HG02840 (cell line): Measurements from ENCODE around the gene PRIM2.
A peak's percentile ranks its signal among the peaks of the same experiment; 100 is the strongest.
"Not testable (repeated sequence)": the region's sequence is repeated elsewhere in the genome, so short reads cannot be mapped to it uniquely, and the experiment has no call there.

Source experiments
- ATAC-seq: cut with Tn5 transposase; IDR thresholded peaks from one replicate; pipeline ENCODE4 v1.9.1; 2021; ENCODE audit warnings: mild to moderate bottlenecking, moderate library complexity, moderate number of reproducible peaks; ENCODE audit not compliant: unreplicated experiment, low FRiP score

PRIM2 gene, protein sequence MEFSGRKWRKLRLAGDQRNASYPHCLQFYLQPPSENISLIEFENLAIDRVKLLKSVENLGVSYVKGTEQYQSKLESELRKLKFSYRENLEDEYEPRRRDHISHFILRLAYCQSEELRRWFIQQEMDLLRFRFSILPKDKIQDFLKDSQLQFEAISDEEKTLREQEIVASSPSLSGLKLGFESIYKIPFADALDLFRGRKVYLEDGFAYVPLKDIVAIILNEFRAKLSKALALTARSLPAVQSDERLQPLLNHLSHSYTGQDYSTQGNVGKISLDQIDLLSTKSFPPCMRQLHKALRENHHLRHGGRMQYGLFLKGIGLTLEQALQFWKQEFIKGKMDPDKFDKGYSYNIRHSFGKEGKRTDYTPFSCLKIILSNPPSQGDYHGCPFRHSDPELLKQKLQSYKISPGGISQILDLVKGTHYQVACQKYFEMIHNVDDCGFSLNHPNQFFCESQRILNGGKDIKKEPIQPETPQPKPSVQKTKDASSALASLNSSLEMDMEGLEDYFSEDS

DNA sequence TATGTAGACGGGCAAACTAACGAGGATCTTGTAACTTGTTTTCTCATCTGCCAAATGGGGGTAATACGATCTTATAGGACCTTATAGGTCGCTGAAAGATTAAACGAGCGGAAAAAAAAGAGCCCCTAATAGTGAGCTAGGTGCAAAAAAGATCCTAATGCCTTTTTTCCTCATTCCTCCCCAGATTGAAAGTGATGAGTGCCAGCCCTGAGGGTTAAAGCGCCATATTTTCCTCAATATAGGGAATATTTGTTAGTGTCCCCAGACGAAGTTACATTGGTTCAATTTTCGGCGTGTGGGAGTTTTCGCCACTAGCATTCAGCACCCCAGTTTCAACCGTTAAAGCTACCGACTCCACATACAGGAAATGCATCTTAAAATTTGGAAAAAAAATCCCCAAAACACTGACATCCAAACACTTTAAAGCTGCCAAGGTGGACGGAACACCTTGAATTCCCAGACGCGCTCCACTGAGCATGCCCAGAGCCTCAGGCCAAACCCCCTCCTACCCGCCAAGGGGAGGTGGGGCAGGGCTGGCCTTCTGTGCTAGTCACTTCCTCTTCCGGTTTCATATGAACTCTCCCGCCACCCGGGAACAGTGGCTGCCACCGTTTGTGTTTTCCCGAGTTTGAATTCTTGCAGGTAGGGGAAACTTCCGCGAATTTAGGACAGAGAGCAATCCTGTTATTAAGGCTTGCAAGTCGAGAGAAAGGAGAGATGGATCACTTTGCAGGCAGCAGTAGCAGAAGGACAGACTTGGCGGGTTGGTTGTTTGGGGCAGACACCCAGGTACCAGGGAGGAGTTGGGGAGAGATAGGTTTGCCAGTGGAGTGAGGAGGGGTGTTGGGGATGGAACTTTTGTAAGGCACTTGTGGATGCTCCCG, at the start of gene PRIM2:
TSS of gene PRIM2 (plus strand) at position 571 of the 884 bp plus-strand sequence. CDS start 816 bp downstream, outside the sequence.
- ATAC-seq, result peak; percentile 88

DNA sequence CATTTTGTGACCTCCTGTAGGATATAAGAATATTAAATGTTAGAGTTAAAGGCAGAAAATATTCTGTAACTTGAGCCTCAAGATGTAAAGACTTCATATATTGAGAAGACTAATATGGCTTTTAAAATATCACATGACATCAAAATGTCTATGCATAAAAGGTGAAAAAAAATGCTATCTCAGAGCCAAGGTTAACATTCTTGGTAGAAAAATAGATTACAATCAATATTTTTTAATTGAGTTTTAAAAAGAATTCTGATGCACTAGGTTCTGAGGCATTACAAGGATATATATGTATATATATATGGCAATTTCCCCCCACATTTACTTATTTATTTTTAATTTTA, 49.2 kb upstream of the PRIM2 start:
- ATAC-seq, result no peak

DNA sequence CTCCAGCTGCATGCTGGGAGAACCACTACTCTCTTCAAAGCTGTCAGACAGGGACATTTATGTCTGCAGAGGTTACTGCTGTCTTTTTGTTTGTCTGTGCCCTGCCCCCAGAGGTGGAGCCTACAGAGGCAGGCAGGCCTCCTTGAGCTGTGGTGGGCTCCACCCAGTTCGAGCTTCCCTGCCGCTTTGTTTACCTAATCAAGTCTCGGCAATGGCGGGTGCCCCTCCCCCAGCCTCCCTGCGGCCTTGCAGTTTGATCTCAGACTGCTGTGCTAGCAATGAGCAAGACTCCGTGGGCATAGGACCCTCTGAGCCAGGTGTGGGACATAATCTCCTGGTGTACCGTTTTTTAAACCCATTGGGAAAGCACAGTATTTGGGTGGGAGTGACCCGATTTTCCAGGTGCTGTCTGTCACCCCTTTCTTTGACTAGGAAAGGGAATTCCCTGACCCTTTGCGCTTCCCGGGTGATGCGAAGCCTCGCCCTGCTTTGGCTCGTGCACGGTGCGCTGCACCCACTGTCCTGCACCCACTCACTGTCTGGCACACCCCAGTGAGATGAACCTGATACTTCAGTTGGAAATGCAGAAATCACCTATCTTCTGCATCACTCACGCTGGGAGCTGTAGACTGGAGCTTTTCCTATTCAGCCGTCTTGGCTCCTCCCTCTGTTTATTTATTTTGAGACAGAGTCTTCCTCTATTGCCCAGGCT, 43.2 kb upstream of the PRIM2 start:
- ATAC-seq, result not testable (repeated sequence)

DNA sequence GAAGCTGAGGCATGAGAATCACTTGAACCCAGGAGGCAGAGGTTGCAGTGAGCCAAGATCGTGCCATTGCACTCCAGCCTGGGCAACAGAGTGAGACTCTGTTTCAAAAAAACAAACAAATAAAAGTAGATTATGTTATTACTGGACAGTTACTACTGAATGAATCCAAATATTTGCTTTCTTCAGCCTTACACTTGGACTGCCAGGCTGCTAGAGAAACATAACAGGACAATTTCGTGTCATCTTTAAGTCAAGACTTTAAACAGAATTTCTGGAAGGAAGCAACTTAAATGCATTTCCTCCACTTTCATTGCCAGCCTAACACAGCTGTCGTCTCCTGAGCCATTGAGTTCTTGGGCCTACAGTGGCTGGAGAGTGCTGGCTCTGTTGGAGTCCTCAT, 42.0 kb upstream of the PRIM2 start:
- ATAC-seq, result no peak

DNA sequence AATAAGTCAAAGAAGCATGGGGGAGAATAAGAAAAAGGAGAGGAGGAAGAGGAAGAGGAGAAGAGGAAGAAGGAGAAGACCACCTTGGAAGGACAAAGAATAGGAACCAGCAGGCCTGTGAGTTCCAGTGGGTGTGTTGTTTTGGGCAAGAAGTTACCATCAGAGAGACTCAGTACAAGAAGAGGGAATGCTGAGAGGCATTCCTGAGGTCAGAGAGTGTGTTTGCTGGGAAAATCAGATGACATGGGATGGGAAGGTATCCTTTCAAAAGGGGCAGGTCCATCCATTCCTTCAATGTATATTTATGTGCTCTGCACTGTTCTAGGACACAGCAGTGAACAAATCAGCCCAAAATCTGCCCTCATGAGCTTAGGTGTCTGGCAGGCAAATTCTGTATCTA, 40.5 kb upstream of the PRIM2 start:
- no peak for ATAC-seq

DNA sequence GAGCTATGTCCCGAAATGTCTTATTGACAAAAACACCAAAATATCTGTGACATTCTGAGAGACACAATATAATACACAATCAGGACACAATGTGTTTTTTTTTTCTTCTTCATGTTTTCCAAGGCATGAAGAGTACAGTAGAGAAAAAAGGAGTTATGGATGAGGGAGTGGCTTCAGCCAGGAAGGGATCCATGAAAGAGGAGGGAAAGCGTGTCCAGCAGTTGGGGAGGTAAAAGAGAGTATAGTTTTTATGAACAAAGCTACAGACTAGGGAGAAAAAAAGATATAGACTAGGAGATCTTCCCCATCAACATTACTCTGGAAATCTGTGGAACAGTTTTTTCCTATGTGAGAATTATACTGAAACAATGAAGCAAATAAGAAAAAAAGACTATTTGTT, 38.9 kb upstream of the PRIM2 start:
- ATAC-seq, result no peak

DNA sequence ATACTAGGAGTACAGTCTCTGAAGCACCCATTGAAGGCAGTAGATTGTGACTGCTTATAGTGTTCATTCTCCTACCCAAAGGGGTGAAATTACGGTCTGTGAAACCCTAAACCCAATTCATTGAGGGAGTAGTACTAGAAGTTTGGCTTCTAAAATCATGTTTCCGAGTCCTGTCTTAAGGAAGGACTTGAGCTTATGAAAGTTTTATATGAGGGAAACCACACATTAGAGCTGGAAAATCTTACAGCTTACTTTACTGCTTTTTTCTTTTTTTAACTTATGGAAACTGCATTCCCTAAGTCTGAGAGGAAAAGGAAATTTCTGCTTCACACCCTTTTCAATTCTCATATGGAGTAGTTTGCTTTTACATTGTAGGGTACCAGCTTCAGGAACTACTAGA, 38.4 kb upstream of the PRIM2 start:
- no peak for ATAC-seq

DNA sequence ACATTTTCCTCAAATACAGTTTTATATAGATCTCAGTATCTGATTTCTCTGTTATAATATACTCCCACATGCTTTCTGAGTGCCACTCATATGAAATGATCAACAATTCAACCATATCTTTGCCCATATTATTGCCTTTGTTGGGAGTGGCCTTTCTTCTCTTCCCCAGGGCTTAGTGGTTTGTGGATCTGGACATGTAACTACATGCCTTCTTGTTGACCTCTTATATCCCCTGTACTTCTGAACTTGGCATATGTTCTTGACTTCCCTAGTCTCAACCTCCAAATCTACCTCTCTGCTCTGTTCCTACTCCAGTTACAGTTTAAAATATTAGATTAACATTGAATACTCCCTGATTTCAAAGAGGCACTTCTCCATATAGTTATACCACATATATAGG, 34.3 kb upstream of the PRIM2 start:
- no peak for ATAC-seq

DNA sequence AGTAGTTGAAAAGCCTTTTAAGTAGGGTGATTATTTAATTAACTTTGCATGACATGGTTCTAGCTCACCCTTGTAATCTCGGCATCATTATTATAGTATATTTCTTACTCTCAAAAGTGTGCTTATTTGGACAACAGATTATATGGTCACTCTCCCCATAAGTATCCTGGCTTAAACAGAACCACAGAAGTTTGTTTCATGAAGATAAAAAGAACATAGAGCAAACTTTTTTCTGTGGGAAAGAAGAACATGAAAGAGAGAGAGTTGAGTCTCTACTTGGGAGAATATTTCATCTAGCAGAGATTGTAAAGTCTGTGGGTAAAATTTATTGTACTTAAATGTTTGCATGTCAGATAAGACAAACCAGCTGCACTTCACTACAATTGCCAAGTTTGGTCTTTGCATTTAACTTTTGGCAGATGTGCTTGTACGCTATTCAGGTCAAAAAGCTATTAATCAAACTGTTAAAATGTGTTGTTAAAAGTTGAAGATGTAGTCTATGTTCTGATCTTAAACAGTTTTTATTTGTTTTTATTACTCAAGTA, 33.4 kb upstream of the PRIM2 start:
- no peak for ATAC-seq

DNA sequence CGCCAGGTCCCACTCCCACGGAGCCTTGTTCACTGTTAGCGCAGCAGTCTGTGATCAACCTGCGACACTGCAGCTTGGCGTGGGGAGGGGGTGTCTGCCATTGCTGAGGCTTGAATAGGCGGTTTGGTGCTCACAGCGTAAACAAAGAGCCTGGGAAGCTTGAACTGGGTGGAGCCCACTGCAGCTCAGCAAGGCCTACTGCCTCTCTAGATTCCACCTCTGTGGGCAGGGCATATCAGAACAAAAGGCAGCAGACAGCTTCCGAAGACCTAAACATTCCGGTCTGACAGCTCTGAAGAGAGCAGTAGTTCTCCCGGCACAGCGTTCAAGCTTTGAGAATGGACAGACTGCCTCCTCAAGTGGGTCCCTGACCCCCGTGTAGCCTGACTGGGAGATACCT, 29.3 kb upstream of the PRIM2 start:
- ATAC-seq, result not testable (repeated sequence)

DNA sequence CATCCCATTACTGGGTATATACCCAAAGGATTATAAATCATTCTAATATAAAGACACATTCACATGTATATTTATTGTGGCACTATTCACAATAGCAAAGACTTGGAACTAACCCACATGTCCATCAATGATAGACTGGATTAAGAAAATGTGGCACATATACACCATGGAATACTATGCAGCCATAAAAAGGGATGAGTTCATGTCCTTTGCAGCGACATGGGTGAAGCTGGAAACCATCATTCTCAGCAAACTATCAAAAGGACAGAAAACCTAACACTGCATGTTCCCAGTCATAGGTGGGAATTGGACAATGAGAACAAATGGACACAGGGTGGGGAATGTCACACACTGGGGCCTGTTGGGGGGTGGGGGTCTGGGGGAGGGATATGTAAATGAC, 24.0 kb upstream of the PRIM2 start:
- not testable (repeated sequence) for ATAC-seq

DNA sequence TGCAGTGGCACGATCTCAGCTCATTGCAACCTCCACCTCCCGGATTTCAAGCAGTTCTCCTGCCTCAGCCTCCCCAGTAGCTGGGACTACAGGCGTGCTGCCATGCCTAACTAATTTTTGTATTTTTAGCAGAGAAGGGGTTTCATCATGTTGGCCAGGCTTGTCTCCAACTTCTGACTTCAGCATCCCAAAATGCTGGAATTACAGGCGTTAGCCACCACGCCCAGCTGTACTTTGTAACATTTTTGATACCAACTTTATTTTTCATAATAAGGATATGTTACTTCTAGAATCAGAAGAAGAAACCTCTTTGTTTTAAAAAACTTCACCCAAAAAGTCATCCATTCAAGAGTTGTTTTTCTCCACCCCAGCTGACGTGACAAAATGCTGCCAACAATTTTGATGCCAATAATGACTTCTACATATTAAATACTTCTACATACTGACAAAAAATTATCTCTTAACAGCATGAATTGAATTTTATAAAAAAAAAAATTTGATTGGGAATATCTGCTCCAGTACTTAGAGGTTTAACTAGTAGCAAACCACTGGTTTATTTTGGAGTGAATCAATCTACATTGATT, 22.5 kb upstream of the PRIM2 start:
- no peak for ATAC-seq

DNA sequence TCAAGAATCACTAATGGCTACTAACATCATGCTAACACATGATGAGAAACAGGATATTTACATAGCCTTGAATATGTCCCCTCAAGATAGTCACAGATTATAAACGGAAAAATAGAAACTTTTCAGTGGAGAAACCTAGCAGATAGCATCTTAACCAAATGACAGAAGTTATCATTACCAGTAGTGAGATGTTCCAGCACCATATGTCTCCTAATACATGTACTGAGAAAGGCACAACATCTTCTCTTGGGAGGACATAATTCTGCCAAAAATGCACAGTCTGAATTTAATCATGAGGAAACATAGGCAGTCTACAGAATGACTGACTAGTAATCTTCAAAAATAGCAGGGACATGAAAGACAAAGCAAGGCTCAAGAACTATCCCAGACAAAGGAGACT, 19.9 kb upstream of the PRIM2 start:
- no peak for ATAC-seq

DNA sequence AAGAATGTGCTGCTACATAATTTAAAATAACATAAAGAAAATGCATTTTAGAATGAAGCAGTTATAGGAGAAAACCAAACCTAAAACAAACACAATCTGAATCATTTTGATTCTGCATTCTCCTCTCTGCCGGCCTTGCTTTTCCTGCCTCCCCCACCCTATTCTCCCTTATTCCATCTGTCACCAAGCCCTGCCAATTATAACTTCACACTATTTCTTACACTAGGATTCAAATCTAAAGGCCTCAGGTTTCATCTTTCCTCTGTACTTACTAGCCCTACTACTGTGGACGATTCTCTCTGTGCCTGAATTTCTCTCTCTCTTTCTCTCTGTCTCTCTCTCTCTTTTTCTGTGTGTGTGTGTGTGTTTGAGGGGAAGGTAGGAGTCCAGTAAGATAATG, 18.7 kb upstream of the PRIM2 start:
- no peak for ATAC-seq

DNA sequence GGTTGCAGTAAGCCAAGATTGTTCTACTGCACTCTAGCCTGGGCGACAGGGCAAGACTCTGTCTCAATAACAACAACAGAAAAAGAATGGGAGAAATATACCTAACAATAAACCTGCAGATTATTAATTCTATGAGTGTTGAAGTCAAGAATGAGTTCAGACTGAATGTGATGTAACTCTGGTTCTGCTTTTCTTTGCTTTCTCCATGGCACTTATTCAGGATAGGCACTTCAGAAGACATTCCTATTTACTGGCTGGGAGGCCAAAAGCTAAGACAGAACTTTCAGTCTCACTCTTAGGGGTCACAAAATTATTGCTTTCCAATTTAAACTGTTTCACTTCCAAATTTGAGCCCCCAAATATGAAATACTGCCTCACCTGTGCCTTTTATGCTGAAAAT, 15.7 kb upstream of the PRIM2 start:
- ATAC-seq, result no peak

DNA sequence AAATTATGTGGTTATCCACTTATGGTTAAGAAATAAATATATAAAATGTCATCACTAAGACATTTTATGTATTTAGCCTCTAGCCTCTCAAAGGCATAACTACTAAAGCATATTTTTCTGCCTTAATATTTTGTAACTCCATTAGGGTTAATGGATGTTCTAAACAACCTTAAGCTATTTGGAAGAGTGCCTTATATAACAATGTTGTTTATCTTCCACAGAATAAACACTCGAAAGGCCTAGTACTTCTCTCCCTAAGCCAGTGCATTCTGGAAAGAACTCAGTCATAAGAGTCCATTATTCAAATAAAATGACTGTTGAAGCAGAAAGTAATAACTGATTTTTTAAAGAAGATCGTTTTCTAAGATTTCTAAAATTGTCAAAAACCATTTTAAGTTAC, 15.0 kb upstream of the PRIM2 start:
- ATAC-seq, result no peak

DNA sequence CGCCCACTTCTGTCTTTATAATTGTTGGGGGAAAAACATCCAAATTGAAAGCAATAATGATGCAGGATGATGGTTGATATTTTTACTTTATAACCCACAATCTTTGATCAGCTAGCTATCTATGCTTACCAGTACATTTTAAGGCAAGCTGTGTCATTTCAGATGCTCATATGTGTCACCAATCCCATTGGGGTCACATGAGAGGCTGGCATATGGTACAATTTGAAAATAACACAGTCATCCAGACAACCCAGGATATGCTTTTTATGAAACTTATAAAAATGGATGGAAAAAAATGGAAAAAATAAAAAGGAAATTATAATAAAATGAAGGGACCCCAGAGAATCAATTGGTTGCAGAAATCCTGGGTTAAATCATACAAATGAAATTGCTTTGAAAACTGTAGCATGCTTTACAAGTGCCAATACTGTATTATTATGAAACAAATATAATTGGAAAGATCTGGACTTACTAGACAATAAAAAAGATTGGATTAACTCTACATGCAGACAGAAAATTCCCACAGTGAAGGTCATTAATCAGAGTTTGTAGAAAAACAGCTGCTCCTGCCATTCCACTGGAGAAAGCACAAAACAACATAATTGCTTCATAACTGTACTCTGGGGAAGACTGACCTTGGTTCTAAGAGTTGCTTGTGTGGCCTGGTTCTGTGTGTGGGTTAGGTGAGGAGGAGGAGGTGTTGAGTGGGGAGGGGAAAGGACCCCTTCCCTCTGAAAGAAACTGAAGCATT, 13.3 kb upstream of the PRIM2 start:
- no peak for ATAC-seq

DNA sequence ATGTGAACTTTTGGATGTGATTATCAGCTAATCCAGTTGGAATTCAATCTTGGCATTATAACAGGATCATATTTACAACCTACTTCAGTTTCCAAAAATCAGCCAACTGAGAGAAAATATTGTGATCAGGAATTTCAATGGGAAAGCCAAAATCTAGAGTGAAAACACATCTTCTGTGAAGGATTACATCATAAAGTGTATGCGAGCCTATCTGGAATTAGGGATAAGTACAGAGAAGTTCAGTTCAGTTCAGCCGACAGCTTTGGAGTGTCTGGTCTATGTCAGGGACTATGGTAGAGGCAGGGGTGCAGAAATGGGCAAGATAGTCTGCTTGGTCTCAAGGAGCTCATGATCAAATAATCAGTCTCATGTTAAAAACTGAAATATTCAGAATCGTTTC, 12.3 kb upstream of the PRIM2 start:
- ATAC-seq, result no peak

DNA sequence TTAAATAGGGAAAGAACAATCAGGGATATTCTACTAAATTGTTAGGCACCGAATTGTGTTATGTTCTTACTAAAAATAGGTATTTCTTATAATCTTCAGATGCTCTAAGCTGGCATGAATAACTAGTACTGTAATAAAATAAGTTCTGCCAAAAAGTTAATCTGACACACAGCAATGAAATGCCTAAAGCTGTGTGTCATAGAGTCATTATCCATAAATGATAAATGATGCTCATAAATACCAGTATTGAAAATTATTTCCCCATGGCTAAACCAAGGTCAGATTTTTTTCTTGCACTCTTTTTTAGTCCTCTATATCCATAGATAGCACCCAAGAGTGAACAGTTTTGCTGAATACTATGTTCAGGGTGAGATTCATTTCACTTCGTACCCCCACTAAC, 11.7 kb upstream of the PRIM2 start:
- no peak for ATAC-seq

DNA sequence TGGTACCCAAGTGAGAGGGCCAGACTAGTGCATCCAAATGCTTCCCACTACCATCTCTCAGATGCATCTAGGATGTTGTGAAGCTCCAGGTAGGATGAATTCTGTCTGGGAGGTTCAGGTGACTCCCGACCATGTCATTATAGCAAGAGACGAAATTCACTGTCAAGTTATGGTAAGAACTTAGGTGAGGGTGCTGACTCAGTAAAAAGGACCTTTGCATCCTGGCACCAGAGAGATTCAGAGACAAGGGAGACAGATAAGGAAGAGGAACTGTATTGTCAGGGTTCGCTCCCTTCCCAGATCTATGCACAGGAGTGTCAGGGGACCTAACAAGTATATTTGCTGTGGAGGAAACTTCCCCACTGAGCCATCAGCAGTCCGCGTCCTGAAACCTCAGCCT, 11.2 kb upstream of the PRIM2 start:
- no peak for ATAC-seq
